WTC11 (cell line): ENCODE data around the gene KSR2. TPM values are rescaled to one million over a fixed set of nuclear protein-coding genes. Genes with fewer than 3 reads are reported as not detected.

Experiments used
- ATAC-seq: fragments of 200-7000 bp; cut with Tn5 transposase; 2 replicates; pipeline ENCODE4 v1.10.0; 2021; ENCODE audit warnings: mild to moderate bottlenecking, moderate library complexity
- CTCF ChIA-PET: fragments of 300-600 bp; sonication (Branson Sonifier 250); formaldehyde crosslinking; loops from one replicate; lab custom pipeline; 2021; ENCODE audit warnings: antibody characterized with exemption; lab: Charles Lee
- POLR2A ChIA-PET: fragments of 350-600 bp; sonication (Branson Sonifier 250); formaldehyde crosslinking; loops from one replicate; lab custom pipeline; 2021; ENCODE audit warnings: antibody characterized with exemption; lab: Charles Lee
- DNase-seq: peaks from one replicate; pipeline ENCODE4 v3.0.0; 2021; ENCODE audit warnings: low spot score
- H3K27ac Mint-ChIP-seq: 2 replicates; pipeline ENCODE4 v1.8.0; 2021; ENCODE audit warnings: mixed read lengths
- H3K27me3 Mint-ChIP-seq: 2 replicates; pipeline ENCODE4 v1.8.0; 2021; ENCODE audit warnings: low read depth, mild to moderate bottlenecking, moderate library complexity, mixed read lengths
- H3K36me3 Mint-ChIP-seq: 2 replicates; pipeline ENCODE4 v1.8.0; 2021; ENCODE audit warnings: mixed read lengths
- H3K4me1 Mint-ChIP-seq: 2 replicates; pipeline ENCODE4 v1.8.0; 2022; ENCODE audit warnings: mixed read lengths
- H3K4me3 Mint-ChIP-seq: 2 replicates; pipeline ENCODE4 v1.8.0; 2021; ENCODE audit warnings: mild to moderate bottlenecking, moderate library complexity, mixed read lengths
- H3K9me3 Mint-ChIP-seq: 2 replicates; pipeline ENCODE4 v1.8.0; 2021; ENCODE audit warnings: mixed read lengths
- ARID4B ChIP-seq: sonication (generic); formaldehyde crosslinking; IDR thresholded peaks from 2 replicates; pipeline ENCODE4 v1.8.0; 2023; ENCODE audit warnings: missing genetic modification reagents, mild to moderate bottlenecking, borderline replicate concordance
- ATF2 ChIP-seq: sonication (generic); formaldehyde crosslinking; IDR thresholded peaks from 2 replicates; pipeline ENCODE4 v1.8.1; 2022; ENCODE audit warnings: low read depth, missing genetic modification reagents, borderline replicate concordance
- ATF3 ChIP-seq: sonication (generic); formaldehyde crosslinking; conservative IDR thresholded peaks from 2 replicates; pipeline ENCODE4 v1.8.1; 2022; ENCODE audit warnings: mild to moderate bottlenecking, missing genetic modification reagents
- ATF6 ChIP-seq: sonication (generic); formaldehyde crosslinking; IDR thresholded peaks from 2 replicates; pipeline ENCODE4 v1.8.1; 2023; ENCODE audit warnings: mild to moderate bottlenecking, missing genetic modification reagents
- FOXP1 ChIP-seq: sonication (generic); formaldehyde crosslinking; IDR thresholded peaks from 2 replicates; pipeline ENCODE4 v1.8.0; 2022; ENCODE audit warnings: missing genetic modification reagents, mild to moderate bottlenecking, moderate library complexity, borderline replicate concordance
- JAZF1 ChIP-seq: fragments of 250-450 bp; sonication (Bioruptor Pico); IDR thresholded peaks from 2 replicates; pipeline ENCODE4 v1.9.0; 2021; ENCODE audit warnings: moderate library complexity, mild to moderate bottlenecking, inconsistent platforms
- PRDM15 ChIP-seq: sonication (generic); formaldehyde crosslinking; IDR thresholded peaks from 2 replicates; pipeline ENCODE4 v1.8.0; 2022; ENCODE audit warnings: missing genetic modification reagents
- RORB ChIP-seq: fragments of 250-450 bp; sonication (Bioruptor Pico); IDR thresholded peaks from 2 replicates; pipeline ENCODE4 v1.9.0; 2021; ENCODE audit warnings: mild to moderate bottlenecking
- SP1 ChIP-seq: sonication (generic); formaldehyde crosslinking; conservative IDR thresholded peaks from 2 replicates; pipeline ENCODE4 v1.8.1; 2022; ENCODE audit warnings: missing genetic modification reagents
- STAT6 ChIP-seq: sonication (generic); formaldehyde crosslinking; conservative IDR thresholded peaks from 2 replicates; pipeline ENCODE4 v1.8.1; 2023; ENCODE audit warnings: mild to moderate bottlenecking, low read depth, missing genetic modification reagents, moderate library complexity
- ZBTB21 ChIP-seq: sonication (generic); formaldehyde crosslinking; IDR thresholded peaks from 2 replicates; pipeline ENCODE4 v1.8.1; 2023; ENCODE audit warnings: mild to moderate bottlenecking, missing genetic modification reagents, borderline replicate concordance
- ZNF219 ChIP-seq: sonication (generic); formaldehyde crosslinking; IDR thresholded peaks from 2 replicates; pipeline ENCODE4 v1.8.0; 2023; ENCODE audit warnings: missing genetic modification reagents, mild to moderate bottlenecking, borderline replicate concordance
- ZNF532 ChIP-seq: fragments of 250-450 bp; sonication (Bioruptor Pico); IDR thresholded peaks from 2 replicates; pipeline ENCODE4 v1.9.0; 2021; ENCODE audit warnings: mild to moderate bottlenecking, borderline replicate concordance
- total RNA-seq: library from RNA; stranded (reverse); gene quantifications from 3 replicates; pipeline ENCODE4 v1.2.3, GENCODE V29; 2021

Gene KSR2
- total RNA-seq, 1 experiment from 2014 or later, result 2.4 TPM

- ATAC-seq (no peak), DNase-seq (no peak)
- Mint-ChIP-seq H3K27me3 (no peaks in the 10 kb centered on the region), H3K4me1 (no peaks in the 10 kb centered on the region), H3K27ac (no peak overlapping the region), H3K9me3 (no peaks in the 10 kb centered on the region), H3K36me3 (no peaks in the 10 kb centered on the region), H3K4me3 (no peak overlapping the region)
- CTCF ChIA-PET, result no interaction called here
- POLR2A ChIA-PET, result no interaction called here
- TF ChIP-seq ZBTB21 (CRISPR knock-in tag), result no peak
- TF ChIP-seq ARID4B (CRISPR knock-in tag), result no peak
- no peak for TF ChIP-seq STAT6 (CRISPR knock-in tag)
- TF ChIP-seq ZNF219 (CRISPR knock-in tag), result no peak
- no peak for TF ChIP-seq ATF2 (CRISPR knock-in tag)
- no peak for TF ChIP-seq PRDM15 (CRISPR knock-in tag)
- TF ChIP-seq RORB (CRISPR knock-in tag), result no peak
- no peak for TF ChIP-seq JAZF1 (CRISPR knock-in tag)
- TF ChIP-seq ZNF532, result no peak
- TF ChIP-seq ATF3 (CRISPR knock-in tag), result no peak
- TF ChIP-seq ATF6 (CRISPR knock-in tag), result no peak
- no peak for TF ChIP-seq FOXP1 (CRISPR knock-in tag)
- no peak for TF ChIP-seq SP1
Measured at GRCh38 chr12:117461732-117462131, 507.1 kb downstream of the KSR2 start.
